Measurements from ENCODE around the gene CCDC3. TPM values are rescaled to one million over a fixed set of nuclear protein-coding genes. Genes with fewer than 3 reads are reported as not detected.

Gene CCDC3
- total and polyA plus RNA-seq, 4 donors: 2.2 to 12.3 (median 6.6) TPM

GRCh38 chr10:13043520-13043919, 42.0 kb upstream of the CCDC3 start:
- H3K36me3 ChIP-seq (ENCODE audit: control insufficient read depth in 4 of 4, insufficient read depth in 3 of 4, low read depth in 1 of 4, low read length in 3 of 4): no peaks in the 10 kb centered on the region
- H3K4me1 ChIP-seq (ENCODE audit: control insufficient read depth in 4 of 4, insufficient read depth in 4 of 4, low read length in 3 of 4): no peaks in the 10 kb centered on the region
- DNase-seq (ENCODE audit: low spot score): no peak
- TF ChIP-seq ATF3 (IDR thresholded peaks at IDR 0.05) (no peak), EGR1 (IDR thresholded peaks at IDR 0.05; ENCODE audit: low read depth in 2 of 2) (no peak), HNF4A (conservative IDR thresholded peaks at IDR 0.05) (no peak), FOXA1 (IDR thresholded peaks at IDR 0.05) (no peak), RXRA (IDR thresholded peaks at IDR 0.05) (no peak), REST (IDR thresholded peaks at IDR 0.05) (no peak), JUND (IDR thresholded peaks at IDR 0.05) (no peak), YY1 (IDR thresholded peaks at IDR 0.05) (no peak), ZBTB33 (IDR thresholded peaks at IDR 0.05) (no peak), TAF1 (conservative IDR thresholded peaks at IDR 0.05) (no peak), GABPA (IDR thresholded peaks at IDR 0.05 in 1 of 2, conservative IDR thresholded peaks at IDR 0.05 in 1 of 2) (no peak), SP1 (IDR thresholded peaks at IDR 0.05) (no peak), NR2F2 (IDR thresholded peaks at IDR 0.05) (no peak)
- H3K9ac ChIP-seq (ENCODE audit: low read depth in 1 of 2, low read length in 2 of 2): no peak overlapping the region
- no peaks in the 10 kb centered on the region for H3K27me3 ChIP-seq (ENCODE audit: control insufficient read depth in 4 of 4, insufficient read depth in 4 of 4, low read length in 3 of 4)
- no peaks in the 10 kb centered on the region for H3K9me3 ChIP-seq (ENCODE audit: control insufficient read depth in 4 of 4, low read length in 3 of 4)
- H3K27ac ChIP-seq (ENCODE audit: low read depth in 1 of 2, low read length in 2 of 2): no peak overlapping the region
- no peak overlapping the region for H3K4me3 ChIP-seq (ENCODE audit: low read depth in 1 of 3, low read length in 3 of 3)
- WGBS: 77% methylated on average over 2 of the region's 2 CpGs

- no peaks in the 10 kb centered on the region for H3K4me1 ChIP-seq (ENCODE audit: control insufficient read depth in 4 of 4, insufficient read depth in 4 of 4, low read length in 3 of 4)
- no peak overlapping the region for H3K4me3 ChIP-seq (ENCODE audit: low read depth in 1 of 3, low read length in 3 of 3)
- no peaks in the 10 kb centered on the region for H3K36me3 ChIP-seq (ENCODE audit: control insufficient read depth in 4 of 4, insufficient read depth in 3 of 4, low read depth in 1 of 4, low read length in 3 of 4)
- WGBS: 77% methylated on average over 6 of the region's 6 CpGs
- TF ChIP-seq TAF1 (conservative IDR thresholded peaks at IDR 0.05) (no peak), HNF4A (conservative IDR thresholded peaks at IDR 0.05) (no peak), CTCF (IDR thresholded peaks at IDR 0.05; ENCODE audit: low read depth, low read length, missing input control) (no peak), RXRA (IDR thresholded peaks at IDR 0.05) (no peak), FOXA2 (IDR thresholded peaks at IDR 0.05) (no peak), REST (IDR thresholded peaks at IDR 0.05) (no peak), HNF4G (IDR thresholded peaks at IDR 0.05) (no peak), MAX (IDR thresholded peaks at IDR 0.05) (no peak), RAD21 (IDR thresholded peaks at IDR 0.05) (no peak), NR2F2 (IDR thresholded peaks at IDR 0.05) (no peak), GABPA (IDR thresholded peaks at IDR 0.05 in 1 of 2, conservative IDR thresholded peaks at IDR 0.05 in 1 of 2) (no peak), YY1 (IDR thresholded peaks at IDR 0.05) (no peak), EGR1 (IDR thresholded peaks at IDR 0.05; ENCODE audit: low read depth in 2 of 2) (no peak), ZBTB33 (IDR thresholded peaks at IDR 0.05) (no peak), ATF3 (IDR thresholded peaks at IDR 0.05) (no peak)
- no peak overlapping the region for H3K27ac ChIP-seq (ENCODE audit: low read depth in 1 of 2, low read length in 2 of 2)
- peaks cover 0 to 5% (median 0%) of the 10 kb centered on the region in 4 donors for H3K27me3 ChIP-seq (ENCODE audit: control insufficient read depth in 4 of 4, insufficient read depth in 4 of 4, low read length in 3 of 4)
- no peak overlapping the region for H3K9ac ChIP-seq (ENCODE audit: low read depth in 1 of 2, low read length in 2 of 2)
- H3K9me3 ChIP-seq (ENCODE audit: control insufficient read depth in 4 of 4, low read length in 3 of 4): no peaks in the 10 kb centered on the region
- no peak for DNase-seq (ENCODE audit: low spot score)
Observed at GRCh38 chr10:13039761-13040160, 38.2 kb upstream of the CCDC3 start.

Data from liver (tissue), 9 donors.